NCI-H2081 treated with DMSO at 0.1 percent for 48 hours (cell line): Measurements from ENCODE around the gene STX8.
"Not testable (repeated sequence)": the region's sequence is repeated elsewhere in the genome, so short reads cannot be mapped to it uniquely, and the experiment has no call there.

ENCODE experiments used
- DNase-seq: peaks from one replicate; lab custom pipeline; 2025; lab: John Stamatoyannopoulos, UW

Gene STX8

DNA sequence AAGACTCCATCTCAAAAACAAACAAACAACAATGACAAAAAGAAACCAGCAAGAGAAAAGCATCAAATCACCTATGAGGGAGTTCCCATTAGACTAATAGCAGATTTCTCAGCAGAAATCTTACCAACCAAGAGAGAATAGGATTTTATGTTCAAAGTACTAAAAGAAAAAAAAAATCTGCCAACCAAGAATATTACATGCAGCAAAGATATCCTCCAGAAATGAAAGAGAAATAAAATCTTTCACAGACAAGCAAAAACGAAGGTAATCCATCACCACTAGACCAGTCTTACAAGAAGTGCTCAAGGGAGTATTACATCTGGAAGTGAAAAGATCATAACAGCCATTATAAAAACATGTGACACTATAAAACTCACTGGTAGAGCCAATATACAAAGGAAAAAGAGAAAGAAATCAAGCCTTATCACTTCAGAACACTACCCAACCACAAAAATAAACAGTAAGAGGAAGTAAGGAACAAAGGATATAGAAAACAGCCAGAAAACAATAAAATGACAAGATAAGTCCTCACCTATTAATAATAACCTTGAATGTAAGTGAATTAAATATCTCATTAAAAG, 66.3 kb downstream of the STX8 start:
- no peak for DNase-seq

DNA sequence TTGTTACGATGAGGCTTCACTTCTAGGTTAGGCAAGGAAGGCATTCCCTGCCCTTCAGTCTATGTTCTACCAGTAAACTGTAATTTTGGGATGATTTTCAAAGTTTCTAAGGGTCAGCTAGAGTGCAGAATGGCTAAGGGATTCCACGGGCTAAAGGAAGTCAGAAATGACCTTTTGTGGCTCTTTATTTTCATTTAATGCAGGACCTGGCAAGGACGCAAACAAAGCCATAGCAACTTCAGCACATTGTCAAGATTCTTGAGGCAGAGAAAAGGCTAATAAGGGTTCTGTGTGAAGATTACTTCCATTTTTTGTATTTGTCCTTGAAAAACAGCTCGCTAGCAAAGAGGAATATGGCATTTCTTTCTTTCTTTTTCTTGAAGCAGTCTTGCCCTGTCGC, 76.6 kb downstream of the STX8 start:
- no peak for DNase-seq

DNA sequence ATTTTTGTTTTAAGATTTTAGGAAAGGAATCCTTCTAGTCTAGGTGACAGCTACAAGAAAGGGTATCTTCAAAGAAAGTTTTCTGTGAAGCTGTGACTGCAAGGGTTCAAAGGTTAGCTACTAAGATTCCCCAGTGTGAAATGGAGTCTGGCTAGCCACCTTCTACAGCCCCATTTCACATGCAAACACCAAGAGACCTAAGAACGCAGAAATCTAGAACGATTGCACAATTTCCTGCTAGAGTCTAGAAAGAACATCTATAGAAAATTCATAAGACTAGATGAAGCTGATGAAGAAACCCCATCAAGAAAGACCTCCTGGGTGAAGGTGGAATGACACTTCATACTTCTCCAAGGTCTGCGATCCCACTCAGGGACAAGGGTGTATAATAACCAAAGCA, 77.1 kb downstream of the STX8 start:
- DNase-seq = no peak

DNA sequence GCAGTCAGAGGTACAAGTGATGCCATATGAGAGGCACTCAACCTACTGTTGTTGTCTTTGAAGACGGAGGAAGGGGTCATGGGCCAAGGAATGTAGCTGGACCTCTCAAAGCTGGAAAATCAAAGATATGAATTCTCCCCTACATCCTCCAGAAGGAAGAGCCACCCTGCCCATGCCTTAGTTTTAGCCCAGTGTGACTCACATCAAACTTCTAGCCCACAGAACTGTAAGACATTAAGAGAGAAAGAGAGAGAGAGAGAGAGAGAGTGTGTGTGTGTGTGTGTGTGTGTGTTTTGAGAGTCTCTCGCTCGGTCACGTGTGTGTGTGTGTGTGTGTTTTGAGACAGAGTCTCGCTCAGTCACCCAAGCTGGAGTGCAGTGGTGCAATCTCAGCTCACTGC, 87.1 kb downstream of the STX8 start:
- DNase-seq = no peak

DNA sequence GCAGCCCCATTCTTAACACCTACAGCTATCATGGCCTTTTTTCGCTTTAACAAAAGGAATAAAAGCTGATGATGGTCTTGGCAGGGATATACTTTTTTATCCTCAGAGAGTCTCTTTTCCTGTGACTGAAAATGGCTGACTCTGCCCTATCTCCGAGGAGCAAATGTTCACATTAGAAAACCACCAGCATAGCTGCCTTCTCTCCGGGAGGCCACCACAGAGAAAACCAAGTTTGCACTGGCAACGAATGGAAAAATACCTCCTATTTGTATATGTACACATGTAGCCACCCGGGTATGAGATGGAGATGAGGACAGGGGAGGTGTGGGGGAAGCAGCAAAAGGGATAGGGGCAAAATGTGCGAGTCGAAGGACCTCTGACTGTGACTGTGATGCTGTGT, 88.2 kb downstream of the STX8 start:
- no peak for DNase-seq

DNA sequence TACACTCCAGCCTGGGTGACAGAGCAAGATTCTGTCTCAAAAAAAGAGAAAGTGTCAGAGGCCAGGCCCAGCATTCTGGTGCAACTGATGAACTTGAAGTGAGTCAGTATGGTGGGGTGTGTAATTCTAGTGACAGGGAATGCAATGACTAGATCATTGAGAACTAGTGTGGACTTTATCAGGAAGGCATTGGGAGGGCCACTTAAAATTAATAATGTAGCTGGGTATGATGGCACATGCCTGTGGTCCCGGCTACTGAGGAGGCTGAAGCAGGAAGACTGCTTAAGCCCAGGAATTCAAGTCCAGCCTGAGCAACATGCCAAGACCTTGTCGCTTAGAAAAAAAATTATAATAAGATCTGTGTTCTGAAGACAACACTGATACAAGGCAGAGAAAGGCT, 90.8 kb downstream of the STX8 start:
- DNase-seq = no peak

DNA sequence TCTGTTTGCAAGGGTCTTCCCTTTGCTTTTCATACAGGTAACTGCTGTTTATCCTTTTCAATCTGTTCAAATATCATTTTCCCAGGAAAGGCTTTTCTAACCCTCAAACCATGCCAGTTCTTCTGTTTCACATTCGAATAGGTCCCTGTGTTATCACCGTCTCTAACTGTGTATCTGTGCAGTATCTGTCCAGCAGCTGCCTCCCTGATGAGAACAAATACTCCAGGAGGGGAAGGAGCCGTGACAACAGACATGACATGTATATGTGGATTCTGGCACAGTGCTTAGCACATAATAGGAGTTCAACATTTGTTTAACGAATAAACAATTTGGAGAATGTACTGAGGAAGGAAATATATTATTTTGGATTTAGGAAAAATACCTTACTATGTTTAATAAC, 95.7 kb downstream of the STX8 start:
- no peak for DNase-seq

DNA sequence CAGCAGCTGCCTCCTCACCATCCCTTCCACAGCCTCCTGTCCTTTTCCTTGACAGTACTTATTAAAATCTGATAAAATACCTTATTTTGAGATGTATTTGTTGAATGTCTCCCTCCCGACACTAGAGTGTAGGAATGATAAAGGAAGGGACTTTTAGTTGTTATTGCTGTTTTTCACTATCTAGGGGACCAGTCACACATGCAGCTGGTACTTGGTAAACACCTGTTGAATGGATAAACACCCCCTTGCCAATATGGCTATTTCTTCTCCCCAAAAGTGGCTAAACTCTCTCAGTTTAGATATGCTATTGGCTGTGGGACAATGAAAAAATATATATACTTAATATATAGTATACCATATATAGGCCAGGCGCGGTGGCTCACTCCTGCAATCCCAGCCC, 96.7 kb downstream of the STX8 start:
- no peak for DNase-seq

DNA sequence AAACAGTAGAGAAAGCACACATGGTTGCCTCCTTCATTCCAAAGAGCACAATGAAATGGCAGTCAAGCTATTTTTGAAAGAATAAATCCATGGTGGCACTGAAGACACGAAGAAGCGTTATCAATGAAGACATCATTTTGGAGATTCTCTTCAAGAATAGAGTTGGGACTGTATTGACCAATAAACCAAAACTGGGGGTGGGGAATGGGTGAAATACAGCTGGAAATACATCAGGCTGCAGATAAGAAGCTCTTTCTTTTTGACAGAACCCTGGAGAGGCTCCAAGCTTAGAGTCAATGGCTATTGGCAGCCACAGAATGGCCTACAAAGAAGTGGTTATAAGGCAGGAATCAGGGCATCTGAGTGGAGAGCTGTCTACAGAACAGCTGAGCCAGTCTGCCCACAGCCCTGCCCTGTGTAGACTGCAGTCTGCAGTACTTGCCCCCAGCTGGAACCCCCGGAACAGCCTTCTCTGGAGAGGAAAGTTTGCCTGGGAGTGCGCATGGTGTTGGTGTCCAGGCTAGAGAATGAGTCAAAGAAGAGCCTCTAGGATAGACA, 100.4 kb downstream of the STX8 start:
- DNase-seq = no peak

DNA sequence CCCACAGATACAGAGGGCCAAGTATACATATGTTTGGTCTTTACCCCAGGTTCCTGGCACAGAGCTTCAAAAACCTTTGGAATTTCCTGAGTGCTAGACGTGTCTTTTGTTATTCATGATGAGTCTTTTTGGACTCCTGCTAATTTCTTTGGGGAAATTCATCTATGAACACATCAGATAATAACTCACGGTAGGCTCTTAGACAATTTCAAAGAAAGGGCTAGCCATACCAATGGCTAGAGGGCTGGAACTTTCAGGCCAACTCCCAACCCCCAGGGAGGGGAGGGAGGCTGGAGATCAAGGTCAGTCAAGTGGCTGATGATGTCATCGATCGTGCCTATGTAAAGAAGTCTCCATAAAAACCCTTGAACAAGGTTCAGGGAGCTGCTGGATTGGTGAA, 101.9 kb downstream of the STX8 start:
- DNase-seq = no peak

DNA sequence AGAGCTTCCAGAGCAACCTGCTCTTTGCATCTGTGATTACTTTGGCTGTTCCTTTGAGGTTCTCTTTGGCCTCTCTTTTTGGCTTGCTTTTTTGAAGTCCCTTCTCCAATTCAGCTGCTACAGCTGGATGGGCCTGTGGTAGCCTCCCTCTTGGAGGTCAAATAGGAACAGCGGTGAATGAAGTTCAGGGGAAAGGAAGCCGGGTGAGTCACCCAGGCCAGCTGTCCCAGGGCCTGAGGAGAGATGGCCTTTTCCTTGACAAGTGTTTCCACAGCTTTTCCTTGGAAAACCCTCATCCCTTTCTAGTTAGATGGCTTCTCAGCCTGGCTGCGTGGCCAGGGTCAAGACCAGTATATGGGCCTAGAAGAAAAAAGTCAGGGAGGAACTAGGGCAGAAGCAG, 103.1 kb downstream of the STX8 start:
- no peak for DNase-seq

DNA sequence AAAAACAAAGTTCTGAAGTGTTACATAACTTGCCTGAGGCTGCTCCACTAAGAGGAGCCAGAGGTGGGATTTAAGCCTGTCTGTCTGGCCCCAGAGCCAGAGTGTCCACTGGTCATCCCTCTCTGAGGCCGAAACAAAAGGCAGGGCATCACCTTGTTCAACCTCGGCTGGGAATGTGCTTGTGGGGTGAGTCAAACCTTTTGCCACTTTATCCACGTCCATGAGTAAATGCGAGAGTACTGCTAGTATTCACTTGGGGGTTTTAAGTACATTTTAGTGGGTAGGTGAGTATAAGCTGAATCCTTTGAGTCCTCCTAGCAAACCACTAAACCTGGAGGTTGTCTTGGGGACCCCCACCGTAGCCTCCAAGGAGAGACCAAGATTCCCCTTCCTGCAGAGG, 103.5 kb downstream of the STX8 start:
- no peak for DNase-seq

DNA sequence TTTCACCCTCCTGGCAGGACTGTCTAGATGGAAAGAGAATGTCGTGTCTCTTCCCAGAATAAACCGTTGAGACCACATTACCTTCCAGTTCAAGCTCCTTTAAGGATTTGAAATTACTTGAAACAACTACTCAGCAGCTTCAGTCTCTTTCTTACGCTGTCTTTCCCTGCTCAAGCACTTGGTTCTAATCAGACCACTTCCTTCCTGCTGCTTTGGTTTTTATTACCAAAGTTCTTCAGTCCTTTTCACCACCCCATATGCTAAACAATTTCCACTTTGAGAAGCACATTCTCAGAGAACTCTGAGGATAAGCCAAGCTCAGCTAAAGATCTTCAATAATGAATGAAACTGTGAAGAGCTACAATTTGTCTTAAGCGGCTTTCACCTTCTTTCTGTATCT, 105.4 kb downstream of the STX8 start:
- DNase-seq = no peak

DNA sequence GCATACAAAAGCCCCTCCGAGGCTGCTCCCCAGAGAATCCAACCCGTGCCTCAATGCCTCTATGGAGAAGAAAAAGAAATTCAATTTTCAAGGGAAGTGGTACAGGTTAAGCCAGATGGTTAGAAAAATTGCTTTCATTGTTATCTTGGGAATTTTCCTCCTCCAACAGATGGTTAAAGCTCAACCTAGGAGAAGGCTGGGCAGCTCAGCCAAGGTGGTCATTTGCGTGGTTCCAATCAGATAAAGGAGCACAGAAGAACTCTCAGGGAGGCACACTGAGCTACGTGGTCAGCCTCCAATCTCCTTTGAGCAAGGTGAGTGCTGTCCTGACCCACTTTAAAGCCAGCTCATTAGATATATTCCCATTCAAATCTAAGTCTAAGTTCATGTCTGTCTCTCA, 106.7 kb downstream of the STX8 start:
- no peak for DNase-seq

DNA sequence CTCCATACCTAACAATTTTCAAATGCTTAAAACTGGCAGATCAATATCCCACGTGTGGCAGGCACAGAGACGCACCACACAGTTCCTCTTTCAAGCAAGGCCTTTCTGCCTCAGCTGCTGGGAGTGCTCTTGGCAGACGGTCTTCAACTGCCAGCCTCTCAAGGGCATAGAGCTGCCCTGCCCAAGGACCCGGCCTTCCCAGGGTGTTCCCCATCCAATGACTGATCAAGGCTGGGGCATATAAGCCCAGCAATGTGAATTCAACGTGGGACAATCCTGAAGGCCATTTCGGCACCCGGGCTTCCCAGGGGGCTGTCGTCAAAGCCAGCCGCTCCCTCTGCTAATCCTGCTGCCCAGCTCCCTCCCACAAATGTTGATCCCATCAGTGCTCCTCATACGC, 107.1 kb downstream of the STX8 start:
- no peak for DNase-seq

DNA sequence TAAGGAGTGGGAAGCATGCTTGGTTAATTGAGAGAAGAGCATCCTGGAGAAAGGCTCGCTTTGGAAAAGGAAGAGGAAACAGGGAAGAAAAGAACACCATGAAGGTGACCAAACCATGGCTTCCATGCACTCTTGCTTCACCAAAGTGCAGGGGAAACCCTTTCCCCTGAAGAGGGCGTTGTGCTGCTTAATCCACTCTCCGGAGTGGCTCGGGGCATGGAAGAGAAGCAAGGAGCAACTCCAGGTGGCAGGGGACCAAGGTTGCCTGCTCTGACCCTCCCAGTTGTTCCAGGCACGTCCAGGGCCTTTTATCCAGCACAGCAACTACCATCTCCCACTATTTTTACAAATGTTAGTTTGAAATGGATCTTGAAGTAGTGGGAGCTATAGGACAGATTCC, 108.1 kb downstream of the STX8 start:
- no peak for DNase-seq

DNA sequence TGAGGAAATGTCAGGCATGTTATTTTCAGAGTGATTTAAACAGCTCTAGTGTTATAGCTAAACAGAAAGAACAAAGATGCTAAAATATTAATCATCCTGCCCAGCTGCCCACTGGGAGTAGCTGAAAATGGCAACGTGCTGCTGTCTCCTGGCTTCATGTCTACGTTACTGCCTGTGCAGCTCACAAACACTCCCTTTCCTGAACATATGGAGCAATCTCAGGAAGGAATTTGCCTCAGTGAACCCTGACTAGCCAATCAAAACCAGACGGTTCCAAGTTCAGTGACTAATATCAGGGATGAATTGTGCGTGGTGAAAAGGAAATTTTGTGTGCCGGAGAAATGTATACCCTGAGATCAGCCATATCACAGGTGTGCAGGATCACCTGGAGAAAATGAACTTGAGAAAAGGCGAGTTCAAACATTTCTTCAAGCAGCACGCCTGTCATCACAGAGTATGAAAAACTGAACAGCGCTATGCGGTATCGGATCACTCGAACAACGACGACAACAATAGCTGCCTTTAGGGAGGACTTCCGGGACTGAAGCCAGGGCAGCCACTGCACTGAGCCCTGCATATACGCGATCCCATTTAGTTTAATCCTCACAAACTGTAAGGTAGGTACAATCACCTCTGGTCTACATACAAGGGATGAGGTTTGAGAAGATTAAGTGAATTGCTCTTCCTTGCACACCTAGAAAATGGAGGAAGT, 110.3 kb downstream of the STX8 start:
- DNase-seq = no peak

DNA sequence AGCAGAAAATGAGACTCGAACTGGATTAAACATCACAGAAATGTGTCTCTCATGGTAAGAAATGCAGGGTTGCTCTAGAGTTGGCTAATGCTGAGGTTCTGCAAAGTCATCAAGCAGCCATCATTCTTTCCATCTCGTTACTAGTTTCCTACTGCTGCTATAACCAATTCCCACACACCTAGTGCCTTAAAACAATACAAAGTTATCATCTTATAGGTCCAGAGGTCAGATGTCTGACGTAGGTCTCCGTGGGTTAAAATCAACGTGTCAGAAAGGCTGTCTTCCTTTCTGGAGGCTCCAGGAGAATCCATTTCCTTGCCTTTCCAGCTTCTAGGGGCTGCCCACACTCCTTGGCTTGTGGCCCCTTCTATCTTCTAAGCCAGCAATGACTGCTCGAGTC, 118.6 kb downstream of the STX8 start:
- no peak for DNase-seq

DNA sequence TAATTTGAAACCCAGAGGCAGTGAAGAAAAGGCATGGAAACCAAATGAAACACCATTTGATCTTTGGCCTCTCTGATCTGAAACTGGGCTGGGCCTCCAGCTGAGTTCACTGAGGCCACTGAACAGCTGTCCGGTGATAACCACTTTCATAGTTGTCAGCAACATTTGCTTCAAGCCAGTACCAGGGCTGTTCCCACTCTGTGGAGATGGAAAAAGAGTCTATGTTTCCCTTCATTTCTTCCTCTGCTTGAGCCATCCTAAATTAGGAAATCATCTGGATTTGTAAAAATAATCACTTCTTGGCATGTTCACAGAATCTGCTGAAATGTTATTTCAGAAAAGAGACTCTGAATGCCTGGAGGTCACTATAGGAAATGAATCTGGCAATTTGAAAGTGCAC, 119.3 kb downstream of the STX8 start:
- DNase-seq = no peak

DNA sequence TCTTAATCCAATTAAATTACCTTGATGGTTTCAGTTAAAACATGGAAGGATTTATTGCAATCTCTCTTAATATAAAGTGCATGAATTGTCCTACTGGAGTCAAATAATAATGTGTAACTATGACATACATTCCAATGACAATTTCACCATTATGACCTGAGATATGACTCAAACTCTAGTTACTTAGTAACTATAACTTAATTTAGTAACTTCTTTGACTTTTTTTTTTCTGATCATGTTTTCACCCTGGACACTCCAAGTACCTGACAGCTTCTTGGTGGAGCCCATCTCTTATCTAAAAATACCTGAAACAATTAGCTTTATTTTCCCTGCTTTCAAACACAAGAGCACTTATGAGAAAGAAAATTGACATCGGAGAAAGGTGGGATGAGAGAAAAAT, 123.7 kb downstream of the STX8 start:
- DNase-seq = no peak

DNA sequence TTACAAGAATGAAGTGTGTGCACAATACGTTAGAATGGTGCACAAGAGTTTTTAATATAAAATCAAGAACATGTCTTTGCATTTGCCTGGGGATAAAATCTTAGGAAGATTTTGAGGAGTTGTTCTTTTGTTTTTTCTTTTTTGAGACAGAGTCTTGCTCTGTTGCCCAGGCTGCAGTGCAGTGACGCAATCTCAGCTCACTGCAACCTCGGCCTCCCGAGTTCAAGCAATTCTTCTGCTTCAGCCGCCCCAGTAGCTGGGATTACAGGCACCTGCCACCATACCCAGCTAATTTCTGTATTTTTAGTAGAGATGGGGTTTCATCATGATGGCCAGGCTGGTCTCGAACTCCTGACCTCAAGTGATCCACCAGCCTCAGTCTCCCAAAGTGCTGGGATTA, 128.3 kb downstream of the STX8 start:
- not testable (repeated sequence) for DNase-seq

DNA sequence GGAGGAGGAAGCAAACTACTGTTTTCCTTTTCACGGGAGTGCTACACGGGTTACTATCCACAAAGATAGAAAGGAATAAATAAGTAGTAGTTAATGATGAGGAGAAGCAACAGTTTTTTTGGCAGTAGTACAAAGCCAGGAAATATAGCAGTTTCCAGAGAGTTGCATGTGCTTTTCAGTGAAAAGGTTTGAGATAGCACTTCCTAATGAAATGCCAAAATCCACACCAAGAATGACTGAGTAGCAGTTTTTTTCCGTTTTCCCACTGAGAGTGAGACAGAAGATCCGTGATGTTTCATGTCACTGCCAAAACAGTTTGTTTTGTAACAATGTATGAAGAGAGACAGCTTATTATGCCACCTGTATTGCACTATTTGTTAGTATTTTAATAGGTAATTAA, 129.1 kb downstream of the STX8 start:
- no peak for DNase-seq

DNA sequence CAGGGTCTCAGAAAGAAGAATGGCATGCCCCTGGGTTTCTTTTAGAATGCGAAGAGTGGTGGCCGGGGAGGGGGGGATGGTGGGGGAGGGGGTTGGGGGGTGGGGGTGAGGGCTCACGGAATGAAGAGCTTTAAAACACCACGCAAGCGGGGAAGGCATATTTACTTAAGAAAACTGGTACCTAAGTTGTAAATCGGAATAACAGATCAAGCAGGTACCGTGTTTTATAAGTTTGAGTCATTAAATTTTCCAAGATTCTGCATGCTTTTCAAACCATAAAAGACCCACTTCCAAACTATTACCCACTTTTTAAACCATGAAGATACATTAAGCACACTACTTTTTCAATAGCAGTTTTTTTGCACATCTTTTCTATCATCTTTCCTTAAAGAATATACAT, 130.2 kb downstream of the STX8 start:
- no peak for DNase-seq

DNA sequence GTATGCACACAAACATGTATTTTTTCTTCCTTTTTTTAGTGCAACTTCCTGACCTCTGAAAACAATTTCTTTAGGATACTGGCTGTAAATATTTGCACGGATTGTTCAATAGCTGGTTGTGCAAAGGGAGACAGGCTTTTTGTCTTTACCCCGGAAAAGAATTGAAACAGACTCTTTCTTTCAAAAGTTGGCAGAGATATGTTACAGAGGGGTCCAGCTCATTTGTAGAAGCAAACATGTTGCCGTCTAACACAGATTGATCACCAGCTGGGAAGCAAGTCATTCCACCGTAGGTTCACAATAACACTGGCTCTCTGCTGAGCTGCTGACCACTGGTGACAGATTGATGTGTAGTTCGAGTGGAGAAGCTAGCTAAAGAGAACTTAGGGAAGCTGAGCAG, 130.9 kb downstream of the STX8 start:
- no peak for DNase-seq
